NCI-H128 (cell line): ENCODE results near the gene GSC2.

Experiments
- DNase-seq: peaks from one replicate; lab custom pipeline; 2025; ENCODE audit not compliant: unreplicated experiment; lab: John Stamatoyannopoulos, UW

Gene GSC2

GRCh38 chr22:19098157-19098556 lies 51.9 kb downstream of the GSC2 start:
- no peak for DNase-seq

GRCh38 chr22:19097518-19097917 lies 52.6 kb downstream of the GSC2 start:
- no peak for DNase-seq
